Naive B cell (primary cell): ENCODE results near the gene LIMD2. TPM values are rescaled to one million over a fixed set of nuclear protein-coding genes. Genes with fewer than 3 reads are reported as not detected.

Experiments used
- ATAC-seq, 2 donors: fragments of 150-1000 bp; cut with Tn5 transposase; 2 replicates each; pipeline ENCODE4 v1.10.0; 2021; ENCODE audit warnings: low read depth in 2 of 2, mild to moderate bottlenecking in 2 of 2, moderate library complexity in 2 of 2
- DNase-seq: peaks from one replicate; pipeline ENCODE4 v3.0.0; 2022
- H3K27ac Mint-ChIP-seq, 6 donors: one replicate each; pipeline ENCODE4 v1.8.0; 2020 to 2022; ENCODE audit warnings: mild to moderate bottlenecking in 6 of 6, mixed read lengths in 6 of 6, moderate library complexity in 5 of 6, inconsistent platforms in 2 of 6
- H3K27me3 Mint-ChIP-seq, 3 donors: one replicate each; pipeline ENCODE4 v1.8.0; 2021 to 2022; ENCODE audit warnings: mixed read lengths in 3 of 3, mild to moderate bottlenecking in 1 of 3
- H3K36me3 Mint-ChIP-seq, 2 donors: one replicate each; pipeline ENCODE4 v1.8.0; 2020 to 2022; ENCODE audit warnings: mixed read lengths in 2 of 2, inconsistent platforms in 1 of 2, mild to moderate bottlenecking in 1 of 2
- H3K4me1 Mint-ChIP-seq, 3 donors: one replicate each; pipeline ENCODE4 v1.8.0; 2020 to 2022; ENCODE audit warnings: mixed read lengths in 3 of 3, inconsistent platforms in 1 of 3, mild to moderate bottlenecking in 1 of 3, moderate library complexity in 1 of 3
- H3K4me3 Mint-ChIP-seq, 8 donors: one replicate each; pipeline ENCODE4 v1.8.0; 2020 to 2022; ENCODE audit warnings: mild to moderate bottlenecking in 8 of 8, mixed read lengths in 8 of 8, moderate library complexity in 8 of 8, inconsistent platforms in 2 of 8
- H3K9me3 Mint-ChIP-seq, 7 donors: one replicate each; pipeline ENCODE4 v1.8.0; 2020 to 2022; ENCODE audit warnings: mixed read lengths in 7 of 7, mild to moderate bottlenecking in 5 of 7, inconsistent platforms in 2 of 7, moderate library complexity in 1 of 7
- polyA plus RNA-seq, 6 donors: library from polyadenylated mRNA; unstranded; fragments of 300-500 nt; fragmentation: Illumina TruSeq; gene quantifications; one replicate each; pipeline ENCODE4 v1.2.3, GENCODE V29; 2021; ENCODE audit warnings: low read depth in 6 of 6

LIMD2 gene
- polyA plus RNA-seq, 6 donors from 2014 or later, result 557 to 994 (median 667) TPM

- Mint-ChIP-seq H3K36me3 (peaks cover 7 to 24% of the 10 kb centered on the region in 2 donors), H3K4me3 (no peak overlapping the region), H3K27me3 (no peaks in the 10 kb centered on the region), H3K4me1 (peaks cover 10 to 11% (median 11%) of the 10 kb centered on the region in 3 donors), H3K9me3 (no peaks in the 10 kb centered on the region), H3K27ac (peak overlapping the region in 2 of 6 donors; percentile 11 to 69)
- no peak for DNase-seq
- no peak for ATAC-seq
Observed at GRCh38 chr17:63659850-63660249, 40.1 kb downstream of the LIMD2 start.

- Mint-ChIP-seq H3K36me3 (peaks cover 11 to 25% of the 10 kb centered on the region in 2 donors), H3K27ac (no peak overlapping the region), H3K4me1 (peaks cover 0 to 7% (median 5%) of the 10 kb centered on the region in 3 donors), H3K27me3 (no peaks in the 10 kb centered on the region), H3K4me3 (no peak overlapping the region), H3K9me3 (no peaks in the 10 kb centered on the region)
- ATAC-seq (no peak), DNase-seq (no peak)
Observed at GRCh38 chr17:63658366-63658765, 41.6 kb downstream of the LIMD2 start.

- Mint-ChIP-seq H3K9me3 (no peaks in the 10 kb centered on the region), H3K27me3 (no peaks in the 10 kb centered on the region), H3K27ac (peak overlapping the region in 1 of 6 donors; percentile 60), H3K36me3 (peaks cover 11 to 25% of the 10 kb centered on the region in 2 donors), H3K4me1 (peaks cover 0 to 7% (median 5%) of the 10 kb centered on the region in 3 donors), H3K4me3 (no peak overlapping the region)
- ATAC-seq, result no peak
- no peak for DNase-seq
Observed at GRCh38 chr17:63657786-63658185, 42.1 kb downstream of the LIMD2 start.

GRCh38 chr17:63653050-63653449, 46.9 kb downstream of the LIMD2 start:
- H3K4me3 Mint-ChIP-seq, result no peak overlapping the region

GRCh38 chr17:63652106-63652505, 47.8 kb downstream of the LIMD2 start:
- H3K4me1 Mint-ChIP-seq, result peaks cover 2 to 18% (median 9%) of the 10 kb centered on the region in 3 donors
- DNase-seq (no peak), ATAC-seq (no peak)
- peaks cover 4 to 8% of the 10 kb centered on the region in 2 donors for H3K36me3 Mint-ChIP-seq
- H3K27me3 Mint-ChIP-seq, result no peaks in the 10 kb centered on the region
- no peaks in the 10 kb centered on the region for H3K9me3 Mint-ChIP-seq
- peak overlapping the region in 1 of 8 donors; percentile 6 for H3K4me3 Mint-ChIP-seq
- H3K27ac Mint-ChIP-seq, result peak overlapping the region in 2 of 6 donors; percentile 9 to 89

More at GRCh38 chr17:63653050-63653449, 46.9 kb downstream of the LIMD2 start:
- no peaks in the 10 kb centered on the region for H3K27me3 Mint-ChIP-seq
- DNase-seq (no peak), ATAC-seq (no peak)
- peaks cover 5 to 13% (median 8%) of the 10 kb centered on the region in 3 donors for H3K4me1 Mint-ChIP-seq
- H3K36me3 Mint-ChIP-seq, result peaks cover 4 to 8% of the 10 kb centered on the region in 2 donors
- H3K27ac Mint-ChIP-seq, result no peak overlapping the region
- no peaks in the 10 kb centered on the region for H3K9me3 Mint-ChIP-seq

GRCh38 chr17:63649813-63650212, 50.1 kb downstream of the LIMD2 start:
- Mint-ChIP-seq H3K4me3 (no peak overlapping the region), H3K27me3 (no peaks in the 10 kb centered on the region), H3K36me3 (peaks cover 4 to 8% of the 10 kb centered on the region in 2 donors), H3K27ac (no peak overlapping the region), H3K4me1 (peaks cover 24 to 41% (median 31%) of the 10 kb centered on the region in 3 donors), H3K9me3 (no peaks in the 10 kb centered on the region)
- DNase-seq (no peak), ATAC-seq (no peak)

- ATAC-seq (no peak), DNase-seq (no peak)
- no peak overlapping the region for H3K27ac Mint-ChIP-seq
- H3K4me3 Mint-ChIP-seq, result no peak overlapping the region
- no peaks in the 10 kb centered on the region for H3K27me3 Mint-ChIP-seq
- peaks cover 32 to 49% (median 33%) of the 10 kb centered on the region in 3 donors for H3K4me1 Mint-ChIP-seq
- H3K9me3 Mint-ChIP-seq, result no peaks in the 10 kb centered on the region
- no peaks in the 10 kb centered on the region for H3K36me3 Mint-ChIP-seq
Observed at GRCh38 chr17:63647936-63648335, 52.0 kb downstream of the LIMD2 start.

GRCh38 chr17:63647065-63647725, 52.7 kb downstream of the LIMD2 start:
- peak overlapping the region in 2 of 8 donors; percentile 60 to 65 for H3K4me3 Mint-ChIP-seq
- H3K4me1 Mint-ChIP-seq, result peaks cover 31 to 48% (median 33%) of the 10 kb centered on the region in 3 donors
- DNase-seq, result no peak
- no peaks in the 10 kb centered on the region for H3K36me3 Mint-ChIP-seq
- no peaks in the 10 kb centered on the region for H3K9me3 Mint-ChIP-seq
- no peaks in the 10 kb centered on the region for H3K27me3 Mint-ChIP-seq
- ATAC-seq, result no peak
- H3K27ac Mint-ChIP-seq, result peak overlapping the region in 5 of 6 donors; percentile 28 to 96 (median 91)

GRCh38 chr17:63646488-63646806, 53.5 kb downstream of the LIMD2 start:
- Mint-ChIP-seq H3K27ac (peak overlapping the region; percentile 81 to 96 (median 92)), H3K27me3 (no peaks in the 10 kb centered on the region), H3K36me3 (no peaks in the 10 kb centered on the region), H3K9me3 (no peaks in the 10 kb centered on the region), H3K4me1 (peaks cover 32 to 49% (median 33%) of the 10 kb centered on the region in 3 donors), H3K4me3 (peak overlapping the region in 7 of 8 donors; percentile 27 to 85 (median 47))
- ATAC-seq (peak; percentile 93 to 97), DNase-seq (peak; percentile 60)

Other genes with a start within 250 kb of the LIMD2 start
- not detected for gene ACE, start 223.1 kb downstream of the LIMD2 start, polyA plus RNA-seq
- not detected for gene KCNH6, start 176.8 kb downstream of the LIMD2 start, polyA plus RNA-seq
- gene DCAF7, start 149.6 kb downstream of the LIMD2 start, polyA plus RNA-seq, result 10 to 100 TPM; 58.6 to 88.5 (median 79.1) TPM
- gene TACO1, start 99.2 kb downstream of the LIMD2 start, polyA plus RNA-seq, result 10 to 100 TPM; 14.9 to 19.7 (median 16.8) TPM
- 10 to 100 TPM; 20.8 to 39.1 (median 28.7) TPM for gene MAP3K3, start 77.7 kb downstream of the LIMD2 start, polyA plus RNA-seq
- gene STRADA, start 41.7 kb upstream of the LIMD2 start, polyA plus RNA-seq, result 10 to 100 TPM; 21.1 to 33.2 (median 26.3) TPM
- gene CCDC47, start 73.5 kb upstream of the LIMD2 start, polyA plus RNA-seq, result 10 to 100 TPM; 27.1 to 46.1 (median 36.3) TPM
- gene DDX42, start 74.0 kb upstream of the LIMD2 start, polyA plus RNA-seq, result 10 to 100 TPM in 4 of 6 donors, 1 to 10 TPM in 2; 6.3 to 24.1 (median 13.5) TPM
- 100 to 1,000 TPM; 107 to 220 (median 118) TPM for gene PSMC5, start 127.3 kb upstream of the LIMD2 start, polyA plus RNA-seq
- 10 to 100 TPM in 5 of 6 donors, 1 to 10 TPM in 1; 3.8 to 35.5 (median 22.2) TPM for gene FTSJ3, start 127.5 kb upstream of the LIMD2 start, polyA plus RNA-seq
- gene SMARCD2, start 142.6 kb upstream of the LIMD2 start, polyA plus RNA-seq, result 100 to 1,000 TPM in 2 of 6 donors, 10 to 100 TPM in 4; 62.0 to 142 (median 95.1) TPM
- not detected for gene CSH2, start 173.6 kb upstream of the LIMD2 start, polyA plus RNA-seq
- not detected for gene GH2, start 181.8 kb upstream of the LIMD2 start, polyA plus RNA-seq
- gene CSH1, start 196.4 kb upstream of the LIMD2 start, polyA plus RNA-seq, result not detected
- gene CSHL1, start 211.1 kb upstream of the LIMD2 start, polyA plus RNA-seq, result not detected
- gene GH1, start 218.7 kb upstream of the LIMD2 start, polyA plus RNA-seq, result 1 to 10 TPM in 1 of 6 donors, not detected in 5; 1.8 TPM
- 1,000 to 10,000 TPM; 2,263 to 2,851 (median 2,433) TPM for gene CD79B, start 232.2 kb upstream of the LIMD2 start, polyA plus RNA-seq